ENCODE results near the gene GPR35. TPM values are rescaled to one million over a fixed set of nuclear protein-coding genes. Genes with fewer than 3 reads are reported as not detected.

GPR35 gene
- total RNA-seq, 1 experiment from 2014 or later = 0.17 TPM

GRCh38 chr2:240589375-240589774 is 35.9 kb upstream of the GPR35 start:
- no peak for DNase-seq (ENCODE audit: low read depth)

GRCh38 chr2:240589850-240590525 is 35.3 kb upstream of the GPR35 start:
- DNase-seq (ENCODE audit: low read depth) = no peak

- DNase-seq (ENCODE audit: low read depth) = no peak
Measured at GRCh38 chr2:240590681-240591111, 34.6 kb upstream of the GPR35 start.

- DNase-seq (ENCODE audit: low read depth) = no peak
Measured at GRCh38 chr2:240591226-240591625, 34.1 kb upstream of the GPR35 start.

GRCh38 chr2:240591784-240592183 is 33.5 kb upstream of the GPR35 start:
- no peak for DNase-seq (ENCODE audit: low read depth)

- DNase-seq (ENCODE audit: low read depth) = no peak
Measured at GRCh38 chr2:240593026-240593702, 32.1 kb upstream of the GPR35 start.

- DNase-seq (ENCODE audit: low read depth) = no peak
Measured at GRCh38 chr2:240593703-240594451, 31.4 kb upstream of the GPR35 start.

- no peak for DNase-seq (ENCODE audit: low read depth)
Measured at GRCh38 chr2:240594511-240595380, 30.5 kb upstream of the GPR35 start.

- DNase-seq (ENCODE audit: low read depth) = no peak
Measured at GRCh38 chr2:240595381-240596079, 29.8 kb upstream of the GPR35 start.

- DNase-seq (ENCODE audit: low read depth) = no peak
Measured at GRCh38 chr2:240596080-240596460, 29.2 kb upstream of the GPR35 start.

GRCh38 chr2:240596491-240596931 is 28.8 kb upstream of the GPR35 start:
- no peak for DNase-seq (ENCODE audit: low read depth)

GRCh38 chr2:240597054-240597418 is 28.2 kb upstream of the GPR35 start:
- no peak for DNase-seq (ENCODE audit: low read depth)

- no peak for DNase-seq (ENCODE audit: low read depth)
Measured at GRCh38 chr2:240597419-240598181, 27.7 kb upstream of the GPR35 start.

- DNase-seq (ENCODE audit: low read depth) = no peak
Measured at GRCh38 chr2:240598311-240598911, 26.9 kb upstream of the GPR35 start.

GRCh38 chr2:240599141-240599583 is 26.1 kb upstream of the GPR35 start:
- DNase-seq (ENCODE audit: low read depth) = no peak

GRCh38 chr2:240600451-240600961 is 24.8 kb upstream of the GPR35 start:
- DNase-seq (ENCODE audit: low read depth) = no peak

- no peak for DNase-seq (ENCODE audit: low read depth)
Measured at GRCh38 chr2:240601061-240601830, 24.0 kb upstream of the GPR35 start.

- no peak for DNase-seq (ENCODE audit: low read depth)
Measured at GRCh38 chr2:240601831-240602160, 23.5 kb upstream of the GPR35 start.
